Stimulated activated CD4-positive, alpha-beta T cell treated with anti-CD3 and anti-CD28 coated beads, Interleukin-12 subunit alpha, Interleukin-12 subunit beta, amount 100 ng/mL, for 4 hours (primary cell): ENCODE results near the gene CSK.
"Not testable (repeated sequence)": the region's sequence is repeated elsewhere in the genome, so short reads cannot be mapped to it uniquely, and the experiment has no call there.

ENCODE experiments used
- DNase-seq: peaks from one replicate; pipeline ENCODE4 v3.0.0-alpha.2; 2020

CSK gene

DNA sequence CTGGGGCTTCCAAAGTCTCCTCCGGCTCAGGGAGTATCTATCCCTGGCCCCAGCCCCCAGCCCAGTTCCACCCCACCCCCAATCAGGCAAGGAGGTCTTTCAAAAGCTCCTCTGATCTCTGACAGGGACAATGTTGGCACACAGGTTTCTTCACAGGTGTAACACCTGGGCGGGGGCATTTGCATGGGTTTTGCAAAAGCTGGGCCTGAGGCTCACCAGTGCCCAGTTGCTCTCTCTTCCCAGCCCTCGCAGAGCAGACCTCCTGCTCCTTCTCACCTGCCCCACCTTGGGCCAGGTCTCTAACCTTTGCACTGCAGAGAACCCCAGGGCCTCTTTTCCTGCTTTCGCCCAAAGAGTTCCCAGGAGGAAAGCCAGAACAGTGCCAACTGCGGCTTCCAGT is 8.6 kb upstream of the CSK start:
- DNase-seq: no peak

DNA sequence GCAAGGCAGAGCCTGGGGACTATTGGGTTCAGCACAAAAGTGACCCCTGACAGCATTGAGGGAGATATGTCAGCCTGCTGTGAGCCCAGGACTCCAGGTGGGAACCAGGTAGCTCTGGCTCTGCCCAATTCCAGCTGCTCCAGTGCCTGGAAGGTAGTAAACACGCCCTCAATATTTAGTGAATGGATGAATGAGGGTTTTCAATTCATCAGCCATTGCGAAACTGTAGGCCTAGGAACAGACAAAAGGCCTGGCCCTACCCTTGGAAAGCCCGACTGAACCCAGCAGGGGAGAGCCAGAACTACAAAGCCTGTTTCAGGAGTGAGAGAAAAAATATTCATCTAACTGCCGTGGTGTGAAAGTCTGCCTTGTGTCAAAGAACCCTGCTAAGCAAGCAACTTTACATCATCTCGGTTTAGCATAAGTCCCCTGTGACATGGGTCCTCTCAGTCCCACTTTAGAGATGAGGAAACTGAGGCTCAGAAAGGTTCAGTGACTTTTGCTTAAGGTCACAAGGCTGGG is 8.1 kb upstream of the CSK start:
- DNase-seq: no peak

DNA sequence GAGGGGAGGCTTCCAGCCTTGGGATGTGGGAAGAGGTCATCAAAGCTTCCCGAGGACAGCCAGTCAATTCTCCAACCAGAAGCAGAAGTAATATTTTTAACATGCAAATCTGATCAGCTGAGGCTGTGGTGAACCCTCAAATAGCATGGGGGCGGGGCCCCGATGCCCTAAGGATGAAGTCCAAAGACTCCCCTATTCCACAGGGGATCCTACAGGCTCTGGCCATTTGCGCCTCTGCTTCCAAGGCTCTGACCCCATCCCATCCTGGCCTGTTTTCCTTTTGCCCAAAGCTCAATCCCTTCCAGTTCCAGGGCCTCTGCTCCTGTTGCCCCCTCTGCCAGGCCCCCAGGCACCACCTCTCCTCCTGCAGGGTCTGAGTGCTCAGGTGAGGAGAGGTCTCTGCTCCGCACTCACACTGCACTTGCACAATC is 6.7 kb upstream of the CSK start:
- DNase-seq: no peak

DNA sequence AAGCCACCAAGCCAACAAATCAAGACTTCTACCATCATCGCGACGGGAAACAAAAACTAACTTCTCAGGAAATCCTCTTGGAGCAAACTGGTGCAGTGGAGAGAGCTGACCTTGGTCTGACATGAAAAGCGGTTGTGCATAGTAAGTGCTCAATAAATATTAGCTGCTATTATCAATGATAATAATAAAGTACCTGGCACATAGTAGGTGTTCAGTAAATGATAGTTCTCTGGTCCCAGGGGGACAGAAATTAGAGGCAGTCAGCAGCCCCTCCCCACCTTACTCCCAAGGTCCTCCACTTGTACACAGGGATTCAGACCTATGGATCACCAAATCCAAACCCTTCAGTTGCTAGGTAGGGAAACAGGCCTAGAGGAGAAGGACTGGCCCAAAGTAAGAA is 6.0 kb upstream of the CSK start:
- no peak for DNase-seq

DNA sequence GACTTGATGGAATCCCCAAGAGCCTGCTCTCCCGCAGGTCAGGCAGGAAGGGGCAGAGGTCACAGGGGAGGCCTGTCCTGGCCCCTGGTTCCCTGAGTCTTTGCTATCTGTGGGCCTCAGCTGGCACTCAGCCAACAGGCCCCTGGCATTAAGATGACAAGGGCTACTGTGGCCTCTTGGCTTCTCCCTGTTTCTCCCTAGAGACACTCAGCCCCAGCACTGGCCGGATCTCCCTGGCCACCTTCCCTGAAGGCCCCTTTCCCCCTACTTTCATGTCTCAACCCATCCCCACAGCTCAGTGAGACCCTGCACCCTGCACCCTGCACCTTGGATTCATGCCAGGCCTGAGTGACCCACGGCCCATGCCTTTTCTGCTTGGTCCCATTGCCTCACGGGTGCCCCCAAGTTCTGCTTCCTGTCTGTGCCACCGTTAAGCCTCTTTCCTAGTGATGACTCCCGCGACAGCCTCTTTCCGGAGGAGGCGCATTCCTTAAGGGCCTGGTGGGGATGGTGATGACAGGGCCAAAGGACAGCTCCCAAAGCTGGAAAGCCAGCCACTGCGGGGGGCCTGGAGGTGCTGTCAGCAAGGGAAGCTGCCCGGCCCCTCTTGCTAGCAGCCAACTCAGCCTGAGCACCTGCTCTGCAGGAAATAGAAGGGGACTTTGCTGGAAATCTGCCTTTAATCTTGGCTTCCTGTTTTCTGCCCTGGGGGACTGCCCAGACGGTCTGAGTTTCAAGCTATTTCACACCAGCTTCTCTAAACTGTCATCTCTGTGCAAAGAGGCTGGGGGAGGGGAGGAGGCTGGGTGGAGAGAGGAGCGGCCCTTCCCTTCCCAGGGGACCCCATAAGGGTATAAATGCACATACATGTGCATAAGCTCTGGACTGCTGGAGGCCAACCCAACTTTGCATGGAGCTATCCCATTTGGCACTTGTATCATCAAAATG is 4.8 kb upstream of the CSK start:
- no peak for DNase-seq

DNA sequence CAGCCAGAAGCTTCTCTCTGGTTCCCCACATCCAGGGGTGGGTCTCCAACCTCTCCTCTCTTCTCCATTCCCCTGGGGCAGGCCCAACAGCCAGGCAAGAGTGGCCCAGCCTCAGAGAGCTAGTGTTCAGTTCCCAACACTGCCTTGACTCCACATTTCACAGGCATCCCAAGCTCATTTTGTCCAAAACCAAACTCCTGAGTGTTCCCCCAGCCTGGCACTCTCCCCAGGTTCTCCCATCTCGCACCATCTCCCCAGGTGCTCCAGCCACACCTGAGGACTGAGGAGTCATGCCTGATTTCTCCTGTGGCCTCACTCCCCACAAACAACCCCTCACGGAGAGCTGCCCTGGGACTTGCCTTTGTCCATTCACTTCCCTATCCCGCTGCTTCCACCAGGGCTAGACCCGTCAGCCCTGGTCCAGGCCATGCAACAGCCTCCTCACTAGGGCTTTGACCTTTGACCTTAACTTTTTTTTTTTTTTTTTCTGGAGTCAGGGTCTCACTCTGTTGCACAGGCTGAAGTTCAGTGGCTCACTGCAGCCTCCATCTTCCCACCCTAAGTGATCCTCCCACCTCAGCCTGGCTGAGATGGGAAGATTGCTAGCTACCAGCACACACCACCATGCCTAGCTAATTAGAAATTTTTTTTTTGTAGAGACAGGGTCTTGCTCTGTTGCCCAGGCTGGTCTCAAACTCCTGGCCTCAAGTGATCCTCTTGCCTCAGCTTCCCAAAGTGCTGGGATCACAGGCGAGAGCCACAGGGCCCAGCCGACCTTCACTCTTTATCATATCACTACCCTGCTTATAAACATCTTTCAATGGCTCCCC is 3.9 kb upstream of the CSK start:
- DNase-seq: no peak

- no peak for DNase-seq
Observed at GRCh38 chr15:74778599-74778970, 3.3 kb upstream of the CSK start.

- DNase-seq: no peak
Observed at GRCh38 chr15:74779162-74779648, 2.7 kb upstream of the CSK start.

- DNase-seq: no peak
Observed at GRCh38 chr15:74780523-74781430, 1.1 kb upstream of the CSK start.

GRCh38 chr15:74782259-74783071 is 585 bp downstream of the CSK start:
- DNase-seq: peak; percentile 59

GRCh38 chr15:74783072-74783807 is 1.4 kb downstream of the CSK start:
- no peak for DNase-seq

- no peak for DNase-seq
Observed at GRCh38 chr15:74783808-74784175, 1.9 kb downstream of the CSK start.

- no peak for DNase-seq
Observed at GRCh38 chr15:74784426-74785193, 2.7 kb downstream of the CSK start.

DNA sequence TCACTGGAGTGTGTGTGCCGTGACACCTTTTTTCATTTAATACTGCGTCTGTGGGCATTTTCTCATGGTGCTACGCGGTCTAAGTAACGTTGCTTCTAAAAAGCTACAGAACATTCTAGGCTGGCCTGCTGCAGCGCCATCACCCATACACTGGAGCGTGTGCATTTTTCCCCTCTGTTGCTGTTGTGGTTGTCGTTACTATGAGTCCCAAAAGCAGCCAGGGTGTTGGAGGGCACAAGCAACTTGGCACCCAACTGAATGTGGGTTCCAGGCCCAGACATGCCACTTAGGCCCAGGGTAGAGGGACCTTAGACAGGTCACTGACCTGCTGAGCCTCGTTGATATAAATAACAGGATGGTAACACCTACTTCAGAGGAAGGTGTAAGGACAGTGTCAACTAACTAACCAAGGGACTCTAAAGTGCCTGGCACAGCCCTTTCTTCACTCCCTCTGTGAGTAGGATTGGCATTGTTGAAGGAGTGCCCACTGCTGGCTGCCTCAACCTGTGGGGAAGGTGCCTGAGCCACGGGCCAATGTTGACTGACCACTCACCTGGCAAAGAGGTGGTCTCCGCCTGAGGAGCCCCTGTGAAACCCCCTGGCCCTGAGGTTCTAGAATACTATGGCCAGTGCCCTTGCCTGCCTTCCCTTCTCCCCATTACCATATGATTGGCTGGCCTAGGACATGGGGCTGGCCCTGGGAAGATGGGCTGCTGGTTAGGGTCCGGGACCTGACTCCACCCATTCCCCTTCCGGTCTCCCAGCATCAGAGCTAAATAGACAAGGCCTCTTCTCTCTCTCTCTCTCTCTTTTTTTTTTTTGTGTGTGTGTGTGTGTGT is 3.5 kb downstream of the CSK start:
- no peak for DNase-seq

DNA sequence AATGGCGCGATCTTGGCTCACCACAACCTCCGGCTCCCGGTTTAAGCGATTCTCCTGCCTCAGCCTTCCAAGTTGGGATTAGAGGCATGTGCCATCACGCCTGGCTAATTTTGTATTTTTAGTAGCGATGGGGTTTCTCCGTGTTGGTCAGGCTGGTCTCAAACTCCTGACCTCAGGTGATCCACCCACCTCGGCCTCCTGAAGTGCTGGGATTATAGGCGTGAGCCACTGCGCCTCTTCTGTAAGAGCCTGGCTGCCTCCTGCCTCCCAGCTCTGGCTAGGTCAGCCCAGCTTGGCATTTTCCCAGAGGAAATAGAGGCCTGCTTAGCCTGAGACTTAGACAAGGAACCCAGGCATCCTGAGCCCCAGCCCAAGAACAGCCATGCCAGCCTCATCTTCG is 4.2 kb downstream of the CSK start:
- not testable (repeated sequence) for DNase-seq

GRCh38 chr15:74786551-74787165 is 4.8 kb downstream of the CSK start:
- no peak for DNase-seq

DNA sequence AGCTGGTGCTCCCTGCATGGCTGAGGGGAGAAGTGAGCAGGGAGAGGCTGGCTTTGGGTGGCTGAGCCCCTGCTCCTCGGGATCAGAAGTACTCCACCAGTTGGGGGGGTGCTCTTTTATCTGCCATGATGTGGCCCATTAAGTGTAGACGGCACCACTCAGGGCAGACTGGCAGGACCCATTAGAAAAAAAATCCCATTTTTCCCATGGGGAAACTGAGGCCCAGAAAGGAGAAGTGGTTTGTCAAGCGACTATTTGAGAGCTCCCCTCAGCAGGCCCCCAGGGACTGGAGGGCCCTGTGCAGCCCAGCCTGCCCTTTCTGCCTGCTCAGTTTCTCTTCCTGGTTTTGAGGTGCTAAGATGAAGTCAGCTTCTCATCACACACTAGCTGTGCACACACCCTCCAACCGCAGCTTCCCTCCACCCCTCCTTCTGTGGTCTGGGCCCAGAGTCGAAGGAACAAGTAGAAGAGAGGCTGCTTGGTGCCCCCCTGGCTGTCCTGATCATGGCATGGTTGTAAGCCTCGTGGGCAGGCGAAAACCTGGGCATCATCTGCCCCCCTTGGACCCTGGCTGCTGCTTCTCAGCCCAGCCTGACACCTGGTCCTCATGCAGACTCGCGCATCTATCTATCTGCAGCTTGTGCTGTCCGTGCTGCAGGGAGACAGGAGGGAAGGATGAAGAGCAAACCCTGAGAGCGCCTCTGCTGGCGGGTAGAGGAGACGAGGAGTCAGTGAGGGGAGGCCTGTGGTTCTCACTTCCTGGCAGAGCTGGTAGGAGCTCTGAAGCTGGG is 5.6 kb downstream of the CSK start:
- DNase-seq: peak; percentile 85
